IPS-20b (cell line): ENCODE results near the gene LMX1B.
"Not testable (repeated sequence)": the region's sequence is repeated elsewhere in the genome, so short reads cannot be mapped to it uniquely, and the experiment has no call there.

Experiments used
- H3K27ac ChIP-seq: one replicate; pipeline ENCODE4 v1.5.1; 2013; ENCODE audit warnings: low read length
- H3K27me3 ChIP-seq: 2 replicates; pipeline ENCODE4 v1.6.1; 2013; ENCODE audit warnings: mild to moderate bottlenecking, low read length, inconsistent platforms; ENCODE audit not compliant: insufficient read depth
- H3K36me3 ChIP-seq: 2 replicates; pipeline ENCODE4 v1.6.1; 2013; ENCODE audit warnings: low read depth, mild to moderate bottlenecking, inconsistent platforms, low read length, moderate library complexity; ENCODE audit not compliant: insufficient read depth
- H3K4me1 ChIP-seq: 2 replicates; pipeline ENCODE4 v1.6.1; 2013; ENCODE audit warnings: mild to moderate bottlenecking, control low read depth, inconsistent platforms, low read length, moderate library complexity; ENCODE audit not compliant: insufficient read depth
- H3K4me3 ChIP-seq: 2 replicates; pipeline ENCODE4 v1.5.1; 2013; ENCODE audit warnings: mild to moderate bottlenecking, low read length, inconsistent platforms
- H3K9ac ChIP-seq: 2 replicates; pipeline ENCODE4 v1.6.1; 2013; ENCODE audit warnings: low read depth, mild to moderate bottlenecking, inconsistent platforms, low read length, moderate library complexity
- H3K9me3 ChIP-seq: 2 replicates; pipeline ENCODE4 v1.6.1; 2013; ENCODE audit warnings: mild to moderate bottlenecking, low read depth, low read length, inconsistent platforms; ENCODE audit not compliant: insufficient read depth

LMX1B gene

DNA sequence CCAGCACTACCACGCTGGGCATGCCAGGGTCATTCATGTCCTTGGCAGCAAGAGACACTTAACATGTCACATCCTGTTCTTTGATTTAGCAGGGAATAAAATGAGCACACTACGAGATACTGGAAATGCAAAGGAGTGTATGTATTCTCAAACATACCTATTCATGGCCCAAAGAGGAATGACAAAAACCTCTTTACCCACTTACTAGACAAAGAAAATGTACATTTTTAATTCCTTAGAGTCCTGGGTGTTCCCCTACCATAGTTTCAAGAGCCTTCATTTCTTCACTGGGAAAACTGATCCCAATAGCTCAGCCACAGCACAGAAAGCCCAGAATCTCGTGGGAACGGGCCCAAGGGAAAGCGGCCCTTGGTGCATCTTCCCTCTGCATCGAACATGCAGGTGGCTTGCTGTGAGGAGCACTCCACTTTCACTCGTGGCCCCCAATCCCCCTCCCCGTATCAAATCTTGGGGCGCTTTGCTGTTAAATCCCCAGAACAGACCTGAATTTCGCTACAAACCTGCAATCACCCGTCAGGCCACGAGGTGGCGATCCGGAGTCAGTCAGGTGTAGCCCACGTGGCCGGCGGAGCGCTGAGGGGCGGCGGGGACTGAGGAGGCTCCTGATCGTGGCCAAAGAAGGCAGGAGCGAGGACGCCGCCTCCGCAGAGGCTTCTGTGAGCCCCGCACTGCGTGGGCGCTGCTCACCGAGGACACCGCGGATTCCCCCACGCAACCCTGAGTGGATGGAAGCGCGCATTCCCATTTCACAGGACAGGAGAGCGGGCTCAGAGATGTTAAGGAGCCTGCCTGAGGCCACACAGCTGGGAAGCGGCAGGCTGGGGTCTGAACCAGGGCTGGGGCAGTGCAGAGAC is 91.4 kb downstream of the LMX1B start:
- no peaks in the 10 kb centered on the region for H3K9me3 ChIP-seq
- H3K4me1 ChIP-seq = 0 out of 2 replicates have a peak, but pooled peaks cover 9% of the 10 kb centered on the region
- H3K9ac ChIP-seq = no peak overlapping the region
- H3K27ac ChIP-seq = no peak overlapping the region
- peaks cover 74% of the 10 kb centered on the region for H3K27me3 ChIP-seq
- no peaks in the 10 kb centered on the region for H3K36me3 ChIP-seq
- peak overlapping the region; percentile 32; the same call in 1 of the 2 replicates for H3K4me3 ChIP-seq

DNA sequence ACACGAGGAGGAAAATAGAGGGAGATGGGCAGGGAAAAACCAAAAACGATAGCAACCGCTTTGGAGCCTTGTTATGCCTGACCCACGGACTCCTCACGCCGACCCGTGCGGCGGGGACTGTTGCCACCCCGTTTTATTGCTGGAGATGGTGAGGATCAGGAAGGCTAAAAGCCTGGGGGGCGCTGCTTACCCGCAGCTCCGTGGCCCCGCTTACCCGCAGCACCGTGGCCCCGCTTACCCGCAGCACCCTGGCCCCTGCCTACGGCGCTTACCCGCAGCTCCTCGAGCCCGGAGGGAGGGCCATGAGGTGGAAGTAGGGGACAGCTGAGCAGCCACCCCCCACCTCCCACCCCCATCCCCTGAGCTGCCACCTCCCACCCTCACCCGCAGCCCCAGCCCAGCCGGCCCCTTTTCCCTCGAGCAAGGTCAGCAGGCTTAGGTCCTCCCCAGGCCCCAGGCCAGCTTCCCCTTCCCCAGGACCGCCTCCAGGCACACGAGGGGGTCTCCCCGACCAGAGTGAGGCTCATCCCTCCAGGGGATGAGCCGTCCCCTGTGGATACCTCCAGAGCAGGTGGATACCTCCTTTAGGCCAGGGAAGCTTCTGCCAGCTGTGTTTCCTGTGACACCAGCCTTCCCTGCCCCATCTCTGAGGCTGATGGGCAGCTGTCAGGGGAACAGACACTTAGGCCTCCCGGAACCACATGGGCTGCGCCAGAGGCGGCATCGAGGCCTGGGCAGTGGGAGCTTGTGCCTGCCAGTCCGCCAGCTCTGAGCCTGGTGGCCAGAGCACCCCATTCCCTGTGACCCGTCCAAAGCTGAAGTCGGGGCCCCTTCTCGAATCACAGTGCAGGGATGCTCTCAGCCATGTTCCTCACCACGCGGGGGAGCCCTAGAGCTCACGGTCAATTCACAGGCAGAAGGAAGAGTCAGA is 92.3 kb downstream of the LMX1B start:
- Histone ChIP-seq H3K4me1 (0 out of 2 replicates have a peak, but pooled peaks cover 9% of the 10 kb centered on the region), H3K36me3 (no peaks in the 10 kb centered on the region), H3K27ac (no peak overlapping the region), H3K4me3 (peak overlapping the region; percentile 32; the same call in 1 of the 2 replicates), H3K9ac (no peak overlapping the region), H3K9me3 (no peaks in the 10 kb centered on the region), H3K27me3 (peaks cover 65% of the 10 kb centered on the region)

DNA sequence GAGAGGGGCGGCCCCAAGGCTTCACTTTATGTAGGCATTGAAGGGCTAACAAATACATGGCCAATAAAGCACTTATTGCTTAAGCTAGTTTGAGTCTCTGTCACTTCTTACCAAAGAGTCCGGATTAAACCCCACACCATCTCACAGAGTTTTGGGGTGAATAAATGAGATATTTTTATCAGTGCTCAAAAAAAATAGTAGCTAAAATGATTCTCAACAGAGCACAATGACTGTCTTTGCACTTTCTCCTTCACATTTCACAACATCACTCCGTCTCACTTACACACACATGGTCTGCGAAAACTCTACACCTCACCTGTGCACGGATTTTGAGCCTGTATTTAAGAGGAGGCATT is 92.9 kb downstream of the LMX1B start:
- H3K27ac ChIP-seq = no peak overlapping the region
- no peak overlapping the region for H3K9ac ChIP-seq
- peaks cover 59% of the 10 kb centered on the region for H3K27me3 ChIP-seq
- H3K4me3 ChIP-seq = no peak overlapping the region
- H3K4me1 ChIP-seq = 0 out of 2 replicates have a peak, but pooled peaks cover 9% of the 10 kb centered on the region
- H3K36me3 ChIP-seq = no peaks in the 10 kb centered on the region
- no peaks in the 10 kb centered on the region for H3K9me3 ChIP-seq

DNA sequence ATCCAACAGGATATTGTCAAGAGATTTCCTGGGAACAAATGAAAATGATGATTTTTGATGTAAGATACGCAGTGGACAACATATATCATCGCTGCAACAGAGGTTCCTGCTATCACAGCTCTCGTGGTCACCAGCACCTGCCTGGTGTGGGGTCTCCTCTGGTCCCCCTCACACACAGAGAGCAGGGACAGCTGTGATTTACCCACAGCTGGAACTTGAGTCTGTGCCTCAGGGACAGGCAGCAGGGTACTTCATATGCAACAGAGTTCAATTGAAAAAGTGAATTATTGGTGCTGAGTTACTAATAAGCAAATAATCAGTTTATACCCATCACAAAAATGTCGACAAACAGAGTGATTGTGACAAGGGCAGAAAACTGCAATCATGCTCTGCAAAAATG is 93.4 kb downstream of the LMX1B start:
- Histone ChIP-seq H3K9me3 (no peaks in the 10 kb centered on the region), H3K9ac (no peak overlapping the region), H3K4me1 (0 out of 2 replicates have a peak, but pooled peaks cover 9% of the 10 kb centered on the region), H3K27me3 (peaks cover 55% of the 10 kb centered on the region), H3K4me3 (no peak overlapping the region), H3K27ac (no peak overlapping the region), H3K36me3 (no peaks in the 10 kb centered on the region)

DNA sequence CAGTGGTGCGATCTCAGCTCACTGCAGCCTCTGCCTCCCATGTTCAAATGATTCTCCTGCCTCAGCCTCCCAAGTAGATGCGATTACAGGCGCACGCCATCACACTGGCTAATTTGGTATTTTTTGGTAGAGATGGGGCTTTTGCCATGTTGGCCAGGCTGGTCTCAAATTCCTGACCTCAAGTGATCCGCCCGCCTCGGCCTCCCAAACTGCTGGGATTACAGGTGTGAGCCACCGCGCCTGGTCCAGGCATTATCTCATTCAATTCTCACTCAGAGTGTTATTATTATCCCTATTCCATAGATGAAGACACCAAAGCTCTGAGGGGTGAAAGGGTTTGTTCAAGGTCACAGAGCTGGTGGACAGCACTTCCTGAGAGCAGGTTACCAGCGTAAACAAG is 94.0 kb downstream of the LMX1B start:
- not testable (repeated sequence) for H3K9ac ChIP-seq, H3K4me3 ChIP-seq, H3K9me3 ChIP-seq, H3K36me3 ChIP-seq, H3K27ac ChIP-seq, H3K4me1 ChIP-seq
- peaks cover 50% of the 10 kb centered on the region for H3K27me3 ChIP-seq

DNA sequence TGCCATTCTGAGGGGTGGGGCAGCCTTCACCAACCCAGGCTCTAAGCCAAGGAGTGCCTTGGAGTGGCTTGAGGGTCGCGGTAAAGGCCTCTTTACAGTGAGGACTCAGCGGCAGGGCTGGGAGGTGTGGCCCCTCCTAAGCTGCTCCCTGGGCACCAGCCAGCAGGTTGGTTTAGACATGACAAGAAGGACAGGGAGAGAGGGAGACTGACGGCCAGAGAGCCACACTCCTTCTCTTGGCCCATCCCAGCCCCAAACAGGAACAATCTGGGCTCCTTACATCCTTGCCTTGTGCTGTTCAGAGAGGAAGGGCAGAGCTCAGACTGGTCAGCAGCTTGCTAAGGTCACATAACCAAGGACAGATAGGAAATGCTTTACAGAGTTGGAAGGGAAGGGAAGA is 94.5 kb downstream of the LMX1B start:
- no peak overlapping the region for H3K27ac ChIP-seq
- no peaks in the 10 kb centered on the region for H3K9me3 ChIP-seq
- no peaks in the 10 kb centered on the region for H3K36me3 ChIP-seq
- H3K27me3 ChIP-seq = peaks cover 45% of the 10 kb centered on the region
- H3K4me1 ChIP-seq = 0 out of 2 replicates have a peak, but pooled peaks cover 9% of the 10 kb centered on the region
- no peak overlapping the region for H3K9ac ChIP-seq
- no peak overlapping the region for H3K4me3 ChIP-seq

DNA sequence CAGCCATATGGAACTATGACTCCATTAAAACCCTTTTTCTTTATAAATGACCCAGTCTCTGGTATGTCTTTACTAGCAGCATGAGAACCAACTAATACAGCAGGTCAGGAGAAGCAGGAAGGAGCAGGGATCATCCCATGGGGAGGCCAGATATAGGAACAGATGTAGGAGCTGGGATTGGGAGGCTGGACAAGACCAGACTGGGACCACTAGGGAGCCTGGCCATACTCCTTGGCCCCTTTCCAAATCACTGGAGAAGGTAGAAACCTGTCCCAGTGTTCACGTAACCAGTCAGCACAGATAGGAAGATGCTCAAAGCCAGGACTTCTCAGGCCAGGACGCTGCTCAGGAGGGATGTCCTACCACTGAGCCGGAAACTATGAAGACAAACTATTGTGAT is 95.5 kb downstream of the LMX1B start:
- Histone ChIP-seq H3K9me3 (no peaks in the 10 kb centered on the region), H3K4me1 (0 out of 2 replicates have a peak, but pooled peaks cover 9% of the 10 kb centered on the region), H3K36me3 (no peaks in the 10 kb centered on the region), H3K27me3 (peaks cover 34% of the 10 kb centered on the region), H3K27ac (no peak overlapping the region), H3K9ac (no peak overlapping the region), H3K4me3 (no peak overlapping the region)

DNA sequence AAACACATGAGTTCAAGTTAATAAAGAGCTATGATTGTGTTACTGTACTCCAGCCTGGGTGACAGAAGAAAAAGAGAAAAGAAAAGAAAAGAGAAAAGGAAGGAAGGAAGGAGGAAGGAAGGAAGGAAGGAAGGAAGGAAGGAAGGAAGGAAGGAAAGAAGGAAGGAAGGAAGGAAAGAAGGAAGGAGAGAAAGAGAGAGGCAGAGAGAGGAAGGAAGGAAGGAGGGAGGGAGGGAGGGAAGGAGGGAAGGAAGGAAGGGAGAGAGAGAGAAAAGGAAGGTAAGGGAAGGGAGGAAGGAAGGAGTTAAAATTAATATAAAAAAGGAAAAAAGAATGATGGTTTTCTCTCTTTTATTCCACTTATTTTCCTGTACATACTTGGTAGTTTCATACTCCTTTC is 101.7 kb downstream of the LMX1B start:
- Histone ChIP-seq H3K36me3 (no peaks in the 10 kb centered on the region), H3K9ac (no peak overlapping the region), H3K27ac (no peak overlapping the region), H3K4me1 (peaks cover 8% of the 10 kb centered on the region; the same call in 1 of the 2 replicates), H3K9me3 (no peaks in the 10 kb centered on the region), H3K27me3 (no peaks in the 10 kb centered on the region), H3K4me3 (no peak overlapping the region)

DNA sequence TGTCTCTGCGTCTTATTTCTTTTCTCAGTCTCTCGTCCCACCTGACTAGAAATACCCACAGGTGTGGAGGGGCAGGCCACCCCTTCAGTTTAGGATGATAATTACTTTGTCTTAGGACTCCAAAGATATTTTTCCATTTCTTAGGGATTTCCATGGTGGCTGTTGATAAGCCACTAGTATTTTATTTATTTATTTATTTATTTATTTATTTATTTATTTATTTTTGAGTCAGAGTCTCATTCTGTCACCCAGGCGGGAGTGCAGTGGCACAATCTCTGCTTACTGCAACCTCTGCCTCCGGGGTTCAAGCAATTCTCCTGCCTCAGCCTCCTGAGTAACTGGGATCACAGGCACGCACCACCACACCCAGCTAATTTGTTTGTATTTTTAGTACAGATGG is 103.7 kb downstream of the LMX1B start:
- not testable (repeated sequence) for H3K27ac ChIP-seq, H3K9ac ChIP-seq, H3K36me3 ChIP-seq, H3K4me3 ChIP-seq, H3K9me3 ChIP-seq
- Histone ChIP-seq H3K27me3 (peaks cover 12% of the 10 kb centered on the region), H3K4me1 (peaks cover 14% of the 10 kb centered on the region; the same call in 1 of the 2 replicates)

DNA sequence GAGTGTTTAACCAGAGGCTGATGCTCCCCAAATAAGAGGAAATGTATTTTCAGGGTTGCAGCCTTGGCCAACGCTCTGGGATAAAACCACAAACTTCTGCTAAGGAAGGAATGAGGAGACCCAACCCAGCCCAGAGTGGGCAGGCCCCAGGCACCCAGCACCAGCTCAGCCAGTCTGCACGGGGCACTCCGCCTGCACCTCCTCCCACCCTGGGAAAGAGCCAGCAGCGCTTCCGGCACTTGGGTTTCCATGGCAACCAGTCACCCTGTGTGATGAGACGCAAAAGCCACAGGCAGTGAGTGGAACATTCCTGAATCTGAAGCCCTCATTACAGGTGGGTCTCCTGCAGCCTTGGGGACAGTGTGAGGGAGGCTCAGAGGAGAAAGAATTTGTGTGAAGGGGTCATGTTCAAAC is 105.9 kb downstream of the LMX1B start:
- H3K27ac ChIP-seq = no peak overlapping the region
- H3K9me3 ChIP-seq = no peaks in the 10 kb centered on the region
- H3K36me3 ChIP-seq = no peaks in the 10 kb centered on the region
- H3K4me1 ChIP-seq = peaks cover 14% of the 10 kb centered on the region; the same call in 1 of the 2 replicates
- H3K9ac ChIP-seq = no peak overlapping the region
- H3K4me3 ChIP-seq = no peak overlapping the region
- H3K27me3 ChIP-seq = peaks cover 34% of the 10 kb centered on the region

DNA sequence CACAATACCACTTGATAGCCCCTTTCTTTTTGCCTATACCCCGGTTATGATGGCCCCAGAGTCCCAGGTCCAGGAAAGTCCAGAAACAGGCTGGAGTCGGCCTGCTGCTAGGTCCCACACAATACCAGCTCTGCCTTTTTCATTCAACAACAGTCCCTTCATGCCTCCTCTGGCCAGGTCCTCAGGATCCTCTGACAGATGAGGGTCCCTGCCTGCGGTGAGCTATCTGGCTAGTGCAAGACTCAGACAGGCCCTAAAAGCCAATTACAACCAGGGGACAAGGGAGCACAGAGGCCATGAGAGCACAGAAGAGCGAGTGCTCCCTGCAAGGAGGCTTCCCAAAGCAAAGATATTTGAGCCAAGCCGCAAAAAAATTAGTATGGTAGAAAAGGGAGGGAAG is 106.3 kb downstream of the LMX1B start:
- Histone ChIP-seq H3K27ac (no peak overlapping the region), H3K9me3 (no peaks in the 10 kb centered on the region), H3K4me3 (no peak overlapping the region), H3K27me3 (peaks cover 38% of the 10 kb centered on the region), H3K4me1 (peaks cover 14% of the 10 kb centered on the region; the same call in 1 of the 2 replicates), H3K9ac (no peak overlapping the region), H3K36me3 (no peaks in the 10 kb centered on the region)
